Dermis microvascular lymphatic vessel endothelial cell (primary cell): ENCODE data around the gene POLR2E. TPM values are rescaled to one million over a fixed set of nuclear protein-coding genes. Genes with fewer than 3 reads are reported as not detected.

Experiments used
- DNase-seq, 2 donors: peaks; one replicate each; pipeline versions ENCODE4 v3.0.0 to v3.0.0-alpha.2; 2010; ENCODE audit warnings: low read depth in 2 of 2
- total RNA-seq: library from RNA; depleted of rRNA; stranded (reverse); fragments of >200 nt; gene quantifications from 2 replicates; pipeline ENCODE4 v1.2.1, GENCODE V29; 2014

POLR2E gene
- total RNA-seq, 1 donor from 2014 or later: 87.6 TPM

DNA sequence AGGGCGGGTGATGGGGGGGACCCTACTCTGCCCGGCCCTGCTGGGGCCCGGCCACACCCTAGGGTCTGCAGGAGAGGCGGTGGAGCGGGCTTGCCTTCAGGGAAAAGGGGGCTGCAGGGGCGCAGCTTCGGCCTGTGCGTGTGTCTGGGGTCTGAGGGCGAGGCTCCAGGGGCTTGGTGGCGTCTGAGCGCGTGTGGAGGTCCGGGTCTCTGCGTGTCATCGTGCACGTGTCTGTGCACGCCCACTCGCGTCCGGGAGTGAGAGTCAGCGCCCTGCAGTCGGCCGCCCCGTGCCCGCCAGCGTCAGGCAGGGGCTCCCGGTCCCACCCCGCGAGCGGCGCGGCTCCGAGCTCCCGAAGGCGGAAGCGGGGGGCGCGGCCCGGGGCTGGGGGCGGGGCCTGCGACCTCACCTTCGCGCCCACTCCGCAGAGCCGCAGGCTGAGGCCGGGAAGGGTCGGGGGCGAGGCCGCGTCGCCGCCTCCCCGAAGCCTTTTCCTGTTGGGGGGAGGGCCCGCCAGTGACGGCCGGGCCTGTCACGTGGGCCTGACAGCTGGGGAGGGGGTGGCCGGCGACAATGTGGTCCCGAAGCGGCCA lies 28.3 kb downstream of the POLR2E start, which contains the start of gene ARHGAP45:
Gene ARHGAP45, plus strand, starts transcription at position 420 of the 593 bp plus-strand sequence. CDS start 239 bp downstream, outside the sequence.
- DNase-seq: peak in 1 of 2 donors; percentile 34

DNA sequence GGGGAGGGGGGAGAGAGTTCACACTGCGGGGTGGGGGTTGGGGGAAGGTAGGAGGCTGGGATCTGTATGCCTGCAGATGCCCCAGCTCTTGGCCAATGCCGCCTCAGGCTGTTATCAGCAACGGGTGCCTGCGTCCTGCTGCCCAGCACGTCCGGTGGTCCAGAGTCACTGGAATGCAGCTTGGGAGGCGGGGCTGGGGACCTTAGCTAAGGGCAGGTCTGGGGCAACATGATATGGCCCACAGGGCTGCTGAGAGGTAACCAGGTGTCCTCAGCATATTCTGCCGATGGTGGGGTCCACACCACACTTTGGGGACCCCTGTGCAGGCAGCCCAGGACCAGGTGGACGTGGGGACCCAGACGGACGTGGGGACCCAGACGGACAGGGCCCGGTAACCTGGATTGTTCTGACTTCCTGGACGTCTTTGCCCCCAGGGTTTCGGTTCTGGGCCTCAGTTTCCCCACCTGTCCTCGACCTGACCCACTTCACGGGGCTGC lies 28.9 kb downstream of the POLR2E start:
- no peak for DNase-seq

DNA sequence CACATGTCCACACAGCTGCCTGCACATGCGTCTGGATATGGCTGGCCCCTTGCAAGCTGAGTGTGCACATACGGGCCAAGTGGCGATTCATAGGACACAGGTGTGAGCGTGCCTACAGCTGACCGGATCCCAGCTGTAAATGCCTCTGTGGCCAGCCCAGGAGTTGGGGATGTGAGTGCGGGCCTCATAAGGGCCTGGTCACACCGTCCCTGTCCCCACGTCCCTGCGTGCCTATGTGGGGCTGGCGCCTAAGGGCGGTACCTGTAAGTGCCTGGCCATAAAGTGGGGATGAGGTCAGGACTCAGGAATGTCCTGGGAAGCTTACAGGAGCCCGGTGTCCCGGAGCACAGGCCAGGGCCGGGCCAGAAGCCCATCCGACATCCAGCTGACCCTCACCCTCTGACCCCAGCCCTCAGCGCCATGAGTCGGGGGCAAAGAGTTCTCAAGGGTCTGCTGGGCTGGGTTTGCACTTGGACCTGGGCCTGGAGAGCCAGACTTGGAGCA lies 29.5 kb downstream of the POLR2E start:
- DNase-seq: no peak

DNA sequence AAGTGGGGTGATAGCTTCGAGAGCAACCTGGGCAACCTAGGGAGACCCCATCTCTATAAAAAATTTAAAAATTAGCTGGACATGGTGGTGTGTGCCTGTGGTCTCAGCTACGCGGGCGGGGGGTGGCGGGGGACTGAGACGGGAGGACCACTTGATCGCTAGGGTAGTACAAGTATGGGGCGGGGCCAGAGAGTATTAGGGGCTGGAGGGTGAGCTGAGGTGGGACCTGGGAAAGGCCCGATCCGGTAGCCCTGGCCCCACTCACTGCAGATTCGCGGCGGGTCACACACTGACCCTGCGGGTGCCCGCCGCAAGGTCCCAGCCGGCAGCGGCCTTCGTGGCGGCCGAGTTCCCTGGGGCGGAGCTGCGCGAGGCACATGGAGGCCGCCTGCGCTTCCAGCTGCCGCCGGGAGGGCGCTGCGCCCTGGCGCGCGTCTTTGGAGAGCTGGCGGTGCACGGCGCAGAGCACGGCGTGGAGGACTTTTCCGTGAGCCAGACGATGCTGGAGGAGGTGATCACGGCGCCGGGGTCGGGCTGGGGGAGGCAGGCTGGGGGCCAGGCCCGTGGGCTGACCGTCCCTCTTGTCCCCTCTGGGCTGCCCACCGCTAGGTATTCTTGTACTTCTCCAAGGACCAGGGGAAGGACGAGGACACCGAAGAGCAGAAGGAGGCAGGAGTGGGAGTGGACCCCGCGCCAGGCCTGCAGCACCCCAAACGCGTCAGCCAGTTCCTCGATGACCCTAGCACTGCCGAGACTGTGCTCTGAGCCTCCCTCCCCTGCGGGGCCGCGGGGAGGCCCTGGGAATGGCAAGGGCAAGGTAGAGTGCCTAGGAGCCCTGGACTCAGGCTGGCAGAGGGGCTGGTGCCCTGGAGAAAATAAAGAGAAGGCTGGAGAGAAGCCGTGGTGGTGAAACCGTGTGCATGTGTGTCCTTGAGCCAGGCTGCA lies 30.2 kb downstream of the POLR2E start:
- DNase-seq: peak; percentile 49 to 77

DNA sequence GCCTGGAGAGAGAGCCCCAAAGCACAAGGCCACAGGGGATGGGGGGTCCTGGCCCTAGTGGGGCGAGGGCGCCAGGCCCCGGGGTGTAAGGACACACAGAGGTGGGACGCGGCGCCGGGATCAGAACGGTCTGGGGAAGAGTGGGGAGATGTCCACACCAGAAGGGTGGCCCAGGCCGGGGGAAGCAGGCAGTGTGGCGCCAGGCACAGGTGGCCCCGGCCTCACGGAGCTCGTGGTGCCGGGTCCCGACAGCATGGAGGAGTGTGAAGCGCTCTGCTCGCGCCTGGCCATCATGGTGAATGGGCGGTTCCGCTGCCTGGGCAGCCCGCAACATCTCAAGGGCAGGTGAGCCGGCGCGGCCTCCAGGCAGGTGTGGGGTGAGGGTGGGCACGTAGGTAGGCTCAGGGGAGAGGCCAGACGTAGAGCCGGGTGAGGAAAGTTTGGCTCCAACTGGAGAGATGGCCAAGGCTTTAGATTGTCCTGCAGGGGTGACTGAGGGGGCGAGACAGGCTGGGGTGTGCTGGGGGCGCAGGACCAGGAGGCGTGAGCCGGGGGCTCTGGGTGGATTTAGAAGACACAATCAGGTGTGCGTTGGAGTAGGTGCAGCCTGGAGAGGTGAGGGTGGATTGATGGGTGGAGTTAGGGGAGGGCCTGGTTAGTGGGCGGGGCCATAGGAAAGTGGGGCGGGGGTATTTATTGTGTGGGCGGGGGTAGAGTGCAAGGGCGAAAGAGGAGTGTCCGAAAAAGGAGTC lies 31.1 kb downstream of the POLR2E start:
- DNase-seq: no peak

DNA sequence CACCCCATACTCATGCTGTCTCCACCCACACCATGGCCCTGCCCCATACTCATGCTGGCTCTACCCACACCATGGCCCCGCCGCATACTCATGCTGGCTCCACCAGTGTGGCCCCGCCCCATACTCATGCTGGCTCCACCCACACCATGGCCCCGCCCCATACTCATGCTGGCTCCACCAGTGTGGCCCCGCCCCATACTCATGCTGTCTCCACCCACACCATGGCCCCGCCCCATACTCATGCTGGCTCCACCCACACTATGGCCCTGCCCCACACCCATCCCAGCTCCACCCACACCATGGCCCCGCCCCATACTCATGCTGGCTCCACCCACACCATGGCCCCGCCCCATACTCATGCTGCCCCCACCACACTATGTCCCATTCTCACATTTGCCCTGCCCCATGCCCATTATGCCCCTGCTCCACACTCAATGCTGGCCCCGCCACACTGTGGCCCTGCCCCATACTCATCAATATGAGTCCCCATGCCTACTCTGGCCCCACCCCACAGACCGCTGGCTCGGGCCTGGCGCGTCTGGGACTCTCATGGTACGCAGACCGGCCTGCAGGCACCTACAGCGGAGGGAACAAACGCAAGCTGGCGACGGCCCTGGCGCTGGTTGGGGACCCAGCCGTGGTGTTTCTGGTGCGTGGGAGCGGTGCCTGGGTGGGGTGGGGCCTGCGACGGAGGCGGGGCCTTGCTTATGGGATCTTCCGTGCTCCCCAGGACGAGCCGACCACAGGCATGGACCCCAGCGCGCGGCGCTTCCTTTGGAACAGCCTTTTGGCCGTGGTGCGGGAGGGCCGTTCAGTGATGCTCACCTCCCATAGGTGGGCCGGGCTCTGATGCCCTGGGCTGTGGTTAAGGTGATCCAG lies 31.9 kb downstream of the POLR2E start:
- DNase-seq: peak in 1 of 2 donors; percentile 57

DNA sequence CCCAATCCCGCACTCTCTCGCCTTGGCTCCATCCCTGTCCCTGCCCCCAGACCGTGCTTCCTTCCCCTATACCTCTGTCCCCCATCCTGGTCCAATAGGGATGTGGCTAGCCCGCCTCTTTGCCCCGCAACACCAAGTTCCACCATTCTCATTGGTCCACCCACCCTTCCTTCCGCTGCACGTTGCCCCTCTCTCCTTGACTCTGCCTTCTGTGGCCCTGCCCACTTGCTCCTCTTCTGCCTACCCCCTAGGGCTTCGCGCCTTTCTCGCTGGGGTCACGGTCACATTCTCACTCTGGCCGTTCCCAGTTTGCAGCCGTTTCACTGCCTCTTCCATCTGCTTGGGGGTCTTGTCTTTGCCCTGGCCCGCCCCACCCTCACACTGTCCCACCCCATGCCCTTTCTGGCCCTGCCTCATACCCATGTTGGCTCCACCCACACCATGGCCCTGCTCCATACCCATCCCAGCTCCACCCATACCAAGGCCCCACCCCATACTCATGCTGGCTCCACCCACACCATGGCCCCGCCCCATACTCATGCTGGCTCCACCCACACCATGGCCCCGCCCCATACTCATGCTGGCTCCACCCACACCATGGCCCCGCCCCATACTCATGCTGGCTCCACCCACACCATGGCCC lies 32.7 kb downstream of the POLR2E start:
- DNase-seq: no peak

DNA sequence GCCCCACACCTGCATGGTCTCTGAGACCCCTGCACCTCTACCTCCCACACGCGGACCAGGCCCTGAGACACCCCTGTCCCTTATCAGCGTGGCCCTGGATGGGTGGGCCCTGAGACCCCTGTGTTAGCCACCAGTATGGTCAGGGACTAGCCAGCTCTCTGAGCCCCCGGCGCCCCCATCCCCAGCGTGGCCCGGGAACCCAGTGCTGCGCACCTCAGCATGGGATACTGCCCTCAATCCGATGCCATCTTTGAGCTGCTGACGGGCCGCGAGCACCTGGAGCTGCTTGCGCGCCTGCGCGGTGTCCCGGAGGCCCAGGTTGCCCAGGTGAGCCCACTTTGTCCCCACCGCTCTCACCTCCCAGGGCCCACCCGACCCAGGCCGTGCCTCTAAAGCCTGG lies 33.2 kb downstream of the POLR2E start:
- no peak for DNase-seq

DNA sequence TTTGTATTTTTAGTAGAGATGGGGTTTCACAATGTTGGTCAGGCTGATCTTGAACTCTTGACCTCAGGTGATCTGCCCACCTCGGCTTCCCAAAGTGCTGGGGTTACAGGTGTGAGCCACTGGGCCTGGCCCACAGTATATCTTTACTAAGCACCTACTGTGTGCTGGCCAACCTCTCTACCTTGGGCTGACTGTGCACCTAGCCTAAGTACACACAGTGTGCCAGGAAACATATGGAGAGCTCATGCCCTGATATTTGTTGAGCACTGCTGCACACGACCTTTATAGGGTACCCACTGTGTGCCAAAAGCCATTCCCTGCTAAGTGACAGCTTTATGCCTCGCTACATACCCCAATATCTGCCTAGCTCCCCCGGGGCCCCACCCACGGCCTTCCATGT lies 34.5 kb downstream of the POLR2E start:
- no peak for DNase-seq

DNA sequence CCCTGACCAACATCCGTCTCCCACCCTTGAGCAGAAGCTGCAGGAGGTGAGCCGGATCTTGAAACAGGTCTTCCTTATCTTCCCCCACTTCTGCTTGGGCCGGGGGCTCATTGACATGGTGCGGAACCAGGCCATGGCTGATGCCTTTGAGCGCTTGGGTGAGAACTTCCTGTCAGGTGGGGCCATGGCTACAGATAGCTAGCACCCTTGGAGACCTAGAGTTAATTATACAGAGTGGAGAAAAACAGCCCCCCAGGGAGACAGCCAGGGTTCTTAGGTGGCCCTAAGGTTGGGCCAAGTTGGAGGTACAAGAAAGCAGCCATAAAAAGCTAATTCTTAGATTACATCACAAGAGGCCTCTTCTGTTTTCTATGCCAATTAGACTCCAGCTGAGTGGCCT lies 37.1 kb downstream of the POLR2E start:
- no peak for DNase-seq

DNA sequence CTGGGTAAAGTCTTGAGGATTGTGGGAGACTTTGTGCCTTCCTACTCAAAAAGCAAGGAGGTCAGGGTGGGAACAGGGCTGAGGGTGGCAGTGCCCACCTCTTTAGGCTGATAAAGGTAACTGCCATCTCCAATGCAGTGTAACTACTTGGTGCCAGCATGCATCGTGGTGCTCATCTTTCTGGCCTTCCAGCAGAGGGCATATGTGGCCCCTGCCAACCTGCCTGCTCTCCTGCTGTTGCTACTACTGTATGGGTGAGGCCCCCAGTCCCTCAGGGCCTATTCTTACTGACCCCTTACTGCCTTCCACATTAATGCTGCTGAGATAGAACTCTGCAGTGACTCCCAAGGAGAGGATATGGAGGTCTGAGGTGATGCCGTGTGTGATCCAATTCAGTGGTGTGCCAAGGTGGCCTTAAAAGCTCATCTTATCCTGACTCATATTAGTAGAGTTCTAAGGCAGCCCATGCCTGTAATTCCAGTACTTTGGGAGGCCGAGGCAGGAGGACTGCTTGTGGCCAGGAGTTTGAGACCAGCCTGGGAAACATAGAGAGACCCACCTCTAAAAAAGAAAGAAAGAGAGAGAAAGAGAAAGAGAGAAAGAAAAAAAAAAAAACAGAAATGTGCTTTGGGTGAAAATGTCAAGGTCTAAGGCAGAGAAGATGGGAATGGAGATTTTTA lies 37.9 kb downstream of the POLR2E start:
- peak in 1 of 2 donors; percentile 53 for DNase-seq

DNA sequence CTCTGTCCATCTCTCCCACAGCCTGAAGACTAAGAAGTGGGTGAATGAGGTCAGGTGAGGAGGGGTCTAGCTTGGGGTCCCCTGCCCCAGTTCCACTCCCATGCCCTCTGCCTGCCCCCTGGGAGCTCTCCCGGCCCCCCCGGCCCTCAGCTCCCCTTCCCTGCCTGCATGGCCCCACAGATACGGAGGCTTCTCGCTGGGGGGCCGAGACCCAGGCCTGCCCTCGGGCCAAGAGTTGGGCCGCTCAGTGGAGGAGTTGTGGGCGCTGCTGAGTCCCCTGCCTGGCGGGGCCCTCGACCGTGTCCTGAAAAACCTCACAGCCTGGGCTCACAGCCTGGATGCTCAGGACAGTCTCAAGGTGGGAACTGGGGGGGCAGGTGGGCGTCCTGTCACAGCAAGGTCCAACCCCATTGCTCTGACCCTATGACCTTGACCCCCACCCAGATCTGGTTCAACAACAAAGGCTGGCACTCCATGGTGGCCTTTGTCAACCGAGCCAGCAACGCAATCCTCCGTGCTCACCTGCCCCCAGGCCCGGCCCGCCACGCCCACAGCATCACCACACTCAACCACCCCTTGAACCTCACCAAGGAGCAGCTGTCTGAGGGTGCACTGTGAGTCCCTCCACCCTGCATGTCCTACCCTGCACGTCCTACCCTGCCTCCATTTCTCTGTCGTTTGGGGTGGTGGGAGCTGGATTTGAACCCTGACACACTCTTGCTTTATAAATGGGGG lies 39.1 kb downstream of the POLR2E start:
- DNase-seq: no peak

DNA sequence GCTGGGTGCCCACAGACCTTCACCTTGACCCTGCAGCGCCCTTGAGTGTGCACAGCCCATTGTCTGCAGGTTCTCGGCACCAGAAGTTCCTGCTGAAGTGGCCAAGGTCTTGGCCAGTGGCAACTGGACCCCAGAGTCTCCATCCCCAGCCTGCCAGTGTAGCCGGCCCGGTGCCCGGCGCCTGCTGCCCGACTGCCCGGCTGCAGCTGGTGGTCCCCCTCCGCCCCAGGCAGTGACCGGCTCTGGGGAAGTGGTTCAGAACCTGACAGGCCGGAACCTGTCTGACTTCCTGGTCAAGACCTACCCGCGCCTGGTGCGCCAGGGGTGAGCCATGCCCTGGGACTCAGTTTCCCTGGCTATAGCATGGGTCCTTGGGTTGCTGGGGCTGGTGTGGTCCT lies 40.1 kb downstream of the POLR2E start:
- DNase-seq: no peak

DNA sequence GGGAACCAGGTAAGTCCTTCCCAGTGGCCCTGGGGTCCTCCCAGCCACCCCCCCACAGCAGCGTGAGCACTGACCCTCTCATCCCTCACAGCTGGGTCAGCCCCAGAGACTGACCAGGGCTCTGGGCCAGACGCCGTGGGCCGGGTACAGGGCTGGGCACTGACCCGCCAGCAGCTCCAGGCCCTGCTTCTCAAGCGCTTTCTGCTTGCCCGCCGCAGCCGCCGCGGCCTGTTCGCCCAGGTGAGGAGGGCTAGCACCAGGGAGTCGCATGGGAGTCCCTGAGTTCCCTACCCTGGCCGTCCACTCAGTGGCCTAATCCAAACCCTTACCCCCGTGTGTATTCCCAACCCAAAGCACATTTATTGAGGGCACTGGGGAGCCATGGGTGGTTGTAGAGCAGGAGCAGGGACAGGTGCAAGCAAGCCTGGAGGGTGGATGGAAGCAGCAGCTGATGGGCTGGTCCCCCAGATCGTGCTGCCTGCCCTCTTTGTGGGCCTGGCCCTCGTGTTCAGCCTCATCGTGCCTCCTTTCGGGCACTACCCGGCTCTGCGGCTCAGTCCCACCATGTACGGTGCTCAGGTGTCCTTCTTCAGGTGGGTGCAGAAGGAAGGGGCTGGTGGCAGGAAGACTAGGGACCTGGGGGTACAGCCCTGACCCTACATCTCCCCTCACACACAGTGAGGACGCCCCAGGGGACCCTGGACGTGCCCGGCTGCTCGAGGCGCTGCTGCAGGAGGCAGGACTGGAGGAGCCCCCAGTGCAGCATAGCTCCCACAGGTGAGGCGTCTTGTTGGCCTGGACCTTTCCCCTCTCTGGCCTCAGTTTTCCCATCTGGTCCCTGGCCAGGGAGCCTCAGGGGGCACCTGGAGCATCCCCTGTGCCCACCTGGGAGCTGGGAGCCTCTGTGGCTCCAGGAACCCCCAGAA lies 40.8 kb downstream of the POLR2E start:
- no peak for DNase-seq

DNA sequence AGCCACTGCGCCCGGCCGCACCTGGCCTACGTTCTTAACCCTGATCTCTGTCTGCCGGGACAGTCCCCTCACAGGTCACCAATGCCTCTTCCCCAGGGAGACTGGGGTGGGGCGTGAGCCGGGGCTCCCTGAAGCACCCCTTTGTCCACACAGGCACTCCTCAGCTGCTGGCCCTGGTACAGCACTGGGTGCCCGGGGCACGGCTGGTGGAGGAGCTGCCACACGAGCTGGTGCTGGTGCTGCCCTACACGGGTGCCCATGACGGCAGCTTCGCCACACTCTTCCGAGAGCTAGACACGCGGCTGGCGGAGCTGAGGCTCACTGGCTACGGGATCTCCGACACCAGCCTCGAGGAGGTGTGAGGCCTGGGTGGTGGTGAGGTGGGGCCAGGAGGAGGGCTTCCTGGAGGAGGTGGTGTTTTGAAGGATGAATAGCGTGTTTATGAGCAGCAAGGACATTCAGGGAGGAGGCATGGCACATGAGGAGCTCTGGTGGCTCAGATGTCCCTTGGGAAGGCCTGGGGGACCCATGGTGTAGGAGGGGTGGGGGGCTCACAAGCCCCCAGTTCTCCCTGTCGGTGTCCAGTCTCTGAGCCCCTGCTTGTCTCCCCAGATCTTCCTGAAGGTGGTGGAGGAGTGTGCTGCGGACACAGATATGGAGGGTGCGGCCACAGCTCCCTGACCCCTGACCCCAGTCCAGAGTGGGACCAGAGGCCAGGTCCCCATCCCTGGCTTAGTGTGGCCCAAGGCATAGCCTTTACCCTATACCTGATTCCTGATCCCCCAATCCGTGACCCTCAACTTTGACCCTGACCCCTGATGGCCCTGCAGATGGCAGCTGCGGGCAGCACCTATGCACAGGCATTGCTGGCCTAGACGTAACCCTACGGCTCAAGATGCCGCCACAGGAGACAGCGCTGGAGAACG lies 41.7 kb downstream of the POLR2E start:
- no peak for DNase-seq

DNA sequence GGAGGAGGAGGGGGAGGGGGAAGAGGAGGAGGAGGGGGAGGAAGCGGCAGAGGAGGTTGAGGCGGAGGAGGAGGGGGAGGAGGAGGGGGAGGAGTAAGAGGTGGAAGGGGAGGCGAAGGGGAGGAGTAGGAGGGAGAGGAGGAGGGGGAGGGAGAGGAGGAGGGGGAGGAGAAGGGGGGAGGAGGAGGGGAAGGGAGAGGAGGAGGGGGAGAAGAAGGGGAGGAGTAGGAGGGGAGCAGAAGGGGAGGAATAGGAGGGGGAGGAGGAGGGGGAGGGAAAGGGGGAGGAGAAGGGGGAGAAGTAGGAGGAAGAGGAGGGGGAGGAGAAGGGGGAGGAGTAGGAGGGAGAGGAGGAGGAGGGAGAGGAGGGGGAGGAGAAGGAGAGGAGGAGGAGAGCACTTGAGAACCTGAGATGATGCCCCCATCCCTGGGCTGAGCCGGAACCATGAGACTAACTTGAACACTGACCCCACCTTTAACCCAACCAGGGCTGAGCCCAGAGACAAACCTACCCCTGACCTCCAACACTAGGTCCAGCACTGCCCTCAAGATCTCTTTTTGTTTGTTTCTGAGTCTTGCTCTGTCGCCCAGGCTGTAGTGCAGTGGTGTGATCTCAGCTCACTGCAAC lies 42.7 kb downstream of the POLR2E start:
- DNase-seq: no peak
